GM19467 (cell line): ENCODE measurements around the gene RFXAP.
"Not testable (repeated sequence)": the region's sequence is repeated elsewhere in the genome, so short reads cannot be mapped to it uniquely, and the experiment has no call there.

Experiments
- ATAC-seq: cut with Tn5 transposase; IDR thresholded peaks from one replicate; pipeline ENCODE4 v1.9.1; 2021; ENCODE audit warnings: mild to moderate bottlenecking, moderate library complexity; ENCODE audit not compliant: unreplicated experiment

Gene RFXAP, protein sequence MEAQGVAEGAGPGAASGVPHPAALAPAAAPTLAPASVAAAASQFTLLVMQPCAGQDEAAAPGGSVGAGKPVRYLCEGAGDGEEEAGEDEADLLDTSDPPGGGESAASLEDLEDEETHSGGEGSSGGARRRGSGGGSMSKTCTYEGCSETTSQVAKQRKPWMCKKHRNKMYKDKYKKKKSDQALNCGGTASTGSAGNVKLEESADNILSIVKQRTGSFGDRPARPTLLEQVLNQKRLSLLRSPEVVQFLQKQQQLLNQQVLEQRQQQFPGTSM

DNA sequence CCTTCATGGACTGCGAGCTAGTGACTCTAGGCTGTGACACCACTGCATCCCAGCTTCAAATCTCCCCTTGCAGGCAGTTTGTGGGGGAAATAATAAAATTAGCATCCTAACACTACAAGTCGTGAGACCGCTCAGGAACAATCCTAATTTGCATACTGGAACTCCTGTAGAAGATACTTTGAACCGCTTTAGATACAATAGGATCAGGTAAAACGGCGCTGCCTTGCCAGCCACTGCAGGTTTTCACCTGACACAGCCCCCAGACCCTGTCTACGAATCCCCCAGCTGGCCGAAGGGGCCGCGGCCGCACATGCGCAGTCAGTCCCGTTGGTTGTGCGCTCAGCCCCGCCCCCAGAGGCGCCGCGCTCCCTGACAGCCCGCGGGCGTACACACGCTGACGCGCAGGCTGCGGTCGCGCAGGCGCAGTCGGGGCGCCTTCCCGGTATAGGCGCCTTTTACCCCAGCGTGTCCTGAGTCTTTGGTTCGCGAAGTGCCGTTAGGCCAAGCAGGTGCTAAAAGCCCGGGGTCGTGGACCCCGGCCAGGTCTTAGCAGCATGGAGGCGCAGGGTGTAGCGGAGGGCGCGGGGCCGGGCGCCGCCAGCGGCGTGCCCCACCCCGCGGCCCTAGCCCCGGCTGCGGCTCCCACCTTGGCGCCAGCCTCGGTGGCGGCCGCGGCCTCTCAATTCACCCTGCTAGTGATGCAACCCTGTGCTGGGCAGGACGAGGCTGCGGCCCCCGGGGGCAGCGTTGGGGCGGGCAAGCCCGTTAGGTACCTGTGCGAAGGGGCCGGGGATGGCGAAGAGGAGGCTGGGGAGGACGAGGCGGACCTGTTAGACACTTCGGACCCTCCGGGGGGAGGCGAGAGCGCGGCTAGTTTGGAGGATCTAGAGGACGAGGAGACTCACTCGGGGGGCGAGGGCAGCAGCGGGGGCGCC is at the start of gene RFXAP:
TSS of gene RFXAP (plus strand) at position 419 of the 935 bp plus-strand sequence. CDS start at position 555, 136 bp downstream.
- ATAC-seq = peak; percentile 89

DNA sequence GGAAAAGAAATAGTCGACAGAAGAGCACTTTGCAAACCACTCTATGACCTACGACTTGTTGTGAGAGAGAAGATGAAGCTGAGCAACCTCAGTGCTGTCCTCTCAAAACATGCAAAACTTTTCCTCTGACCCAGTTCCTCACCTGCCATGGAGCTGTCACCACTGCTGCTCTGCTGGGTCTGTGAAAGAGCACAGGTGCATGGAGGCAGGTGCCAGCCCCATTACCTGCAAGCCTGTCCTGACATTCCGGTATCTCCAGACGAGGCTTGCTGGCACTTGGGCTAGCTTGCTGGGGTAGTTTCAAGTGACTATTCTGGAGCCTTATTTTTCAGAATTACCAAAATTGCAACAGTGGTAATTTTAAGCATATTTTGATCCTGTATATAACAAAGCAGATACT is 49.5 kb upstream of the RFXAP start:
- no peak for ATAC-seq

DNA sequence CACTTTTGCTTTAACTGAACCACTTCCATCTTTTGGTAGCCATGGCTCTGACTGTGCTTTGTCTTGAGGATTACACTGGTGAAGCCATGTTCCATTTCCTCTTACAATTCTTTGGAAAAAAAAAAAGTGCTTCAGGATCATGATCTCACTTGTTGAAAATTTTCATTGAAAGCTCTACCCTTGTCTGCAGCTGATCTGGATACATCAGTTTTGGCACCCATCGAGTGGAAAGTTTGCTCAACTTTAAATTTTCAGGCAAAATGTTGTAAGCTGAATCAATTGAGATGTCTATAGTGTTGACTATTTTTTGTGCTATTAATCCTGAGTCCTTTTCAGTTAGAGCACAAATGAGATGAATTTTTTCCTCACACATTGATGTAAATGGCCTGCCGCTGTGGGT is 48.3 kb upstream of the RFXAP start:
- no peak for ATAC-seq

DNA sequence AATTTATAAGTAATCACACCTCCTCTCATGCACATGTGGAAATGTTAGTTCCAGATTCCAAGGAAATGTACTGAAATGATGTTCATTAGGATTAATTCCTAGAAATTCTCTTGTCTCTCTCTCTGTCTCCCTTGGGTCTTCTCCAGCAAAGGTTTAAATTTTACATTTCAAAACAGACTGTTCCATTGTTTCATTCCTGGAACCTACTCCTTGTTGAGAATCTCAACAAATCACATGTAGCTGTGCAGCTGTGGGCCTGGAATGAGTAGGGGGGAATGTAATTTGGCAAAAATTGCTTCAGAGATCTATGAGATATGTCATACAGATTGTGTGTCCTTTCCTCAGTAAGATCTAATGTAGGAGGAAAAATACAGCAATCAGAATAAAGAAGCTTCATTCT is 46.2 kb upstream of the RFXAP start:
- no peak for ATAC-seq

DNA sequence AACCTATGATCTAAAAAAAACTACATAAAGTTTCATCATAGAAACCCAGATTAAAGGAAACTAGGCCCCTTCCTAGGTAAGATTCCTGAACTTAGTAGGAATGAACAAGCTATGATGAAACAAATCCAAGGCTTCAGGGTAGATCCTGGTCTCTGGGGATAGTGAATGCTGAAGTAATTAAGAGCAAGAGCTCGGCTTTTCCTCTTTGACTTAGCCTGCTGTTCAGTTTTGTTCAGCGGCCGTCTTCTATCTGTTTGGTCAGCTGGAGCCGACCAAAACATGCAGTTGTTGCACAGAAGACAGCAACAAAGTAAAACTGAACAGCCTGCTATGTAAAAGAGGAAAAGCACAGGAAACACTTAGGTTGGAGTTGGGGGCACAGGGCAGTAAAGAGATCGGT is 44.1 kb upstream of the RFXAP start:
- no peak for ATAC-seq

DNA sequence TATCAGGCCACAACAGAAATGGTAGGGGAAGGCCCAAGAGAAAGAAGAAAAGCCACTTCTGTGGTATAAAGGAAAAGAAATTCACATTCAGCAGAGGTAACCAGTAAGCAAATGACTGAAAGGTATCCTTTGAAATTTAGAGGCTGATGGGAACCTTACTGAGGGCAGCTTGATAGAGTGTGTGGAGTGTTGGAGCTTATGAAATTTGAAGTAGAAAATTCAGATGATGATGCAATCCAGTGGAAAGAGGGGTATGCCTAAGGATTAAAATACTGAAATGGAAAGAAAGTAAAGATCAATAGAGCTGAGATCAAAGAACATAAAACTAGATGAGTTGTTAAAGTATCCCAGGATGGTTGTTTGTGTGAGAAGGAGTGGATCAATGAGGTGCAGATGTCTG is 42.8 kb upstream of the RFXAP start:
- ATAC-seq = no peak

DNA sequence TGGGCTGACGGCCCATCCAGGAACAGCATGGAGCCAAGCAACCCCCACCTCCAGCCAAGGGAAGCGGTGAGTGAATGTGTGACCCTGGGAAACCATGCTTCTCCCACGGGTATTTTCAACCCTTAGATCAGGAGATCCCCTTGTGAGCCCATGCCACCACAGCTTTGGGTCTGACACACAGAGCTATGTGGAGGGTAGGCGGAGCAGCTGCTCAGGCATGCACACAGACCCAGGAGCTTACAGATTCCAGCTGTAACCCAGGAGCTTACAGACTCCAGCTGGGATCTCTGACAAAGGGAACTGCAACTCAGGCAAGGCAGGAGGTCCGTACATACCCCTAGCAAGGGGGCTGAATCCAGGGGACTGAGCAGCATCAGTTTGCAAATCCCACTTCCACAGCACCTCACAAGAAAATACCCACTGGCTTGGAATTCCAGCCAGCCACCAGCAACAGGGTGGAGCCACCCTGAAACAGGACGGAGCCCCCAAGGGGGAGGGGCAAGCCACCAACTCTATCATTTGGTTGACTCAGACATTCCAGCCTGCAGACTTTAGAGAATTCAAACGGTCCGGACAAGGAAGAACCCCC is 40.8 kb upstream of the RFXAP start:
- ATAC-seq = no peak

DNA sequence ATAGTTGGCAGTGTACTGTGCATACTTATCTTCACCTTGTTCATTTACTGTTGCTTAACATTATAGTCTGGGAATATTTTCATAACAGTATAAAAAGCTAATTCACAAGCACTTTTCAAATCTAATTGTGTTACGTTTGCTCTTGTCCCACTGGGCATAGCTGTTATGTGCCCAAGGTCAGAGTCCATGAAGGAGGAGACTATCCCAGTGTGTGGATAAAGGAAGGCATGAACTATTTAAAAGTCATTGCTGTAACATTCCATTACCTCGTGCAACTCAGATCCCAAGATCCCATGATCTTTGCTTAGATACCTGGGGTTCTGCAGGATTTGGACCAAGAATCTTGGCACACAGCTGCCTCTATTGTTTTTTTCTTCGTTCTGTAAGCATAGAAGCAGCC is 35.1 kb upstream of the RFXAP start:
- no peak for ATAC-seq

DNA sequence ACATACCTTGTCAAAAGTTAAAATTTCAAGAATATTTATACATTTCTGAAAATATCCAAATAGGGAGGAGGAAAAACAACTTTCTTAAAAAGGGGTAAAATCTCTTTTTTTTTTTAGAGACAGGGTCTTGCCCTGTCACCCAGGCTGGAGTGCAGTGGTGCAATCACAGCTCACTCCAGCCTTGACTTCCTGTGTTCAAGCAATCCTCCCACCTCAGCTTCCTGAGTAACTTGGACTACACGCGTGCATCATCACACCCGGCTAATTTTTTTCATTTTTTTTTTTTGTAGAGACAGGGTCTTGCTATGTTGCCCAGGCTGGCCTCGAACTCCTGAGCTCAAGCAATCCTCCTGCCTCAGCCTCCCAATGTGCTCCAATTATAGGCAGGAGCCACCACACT is 32.8 kb upstream of the RFXAP start:
- ATAC-seq = not testable (repeated sequence)

DNA sequence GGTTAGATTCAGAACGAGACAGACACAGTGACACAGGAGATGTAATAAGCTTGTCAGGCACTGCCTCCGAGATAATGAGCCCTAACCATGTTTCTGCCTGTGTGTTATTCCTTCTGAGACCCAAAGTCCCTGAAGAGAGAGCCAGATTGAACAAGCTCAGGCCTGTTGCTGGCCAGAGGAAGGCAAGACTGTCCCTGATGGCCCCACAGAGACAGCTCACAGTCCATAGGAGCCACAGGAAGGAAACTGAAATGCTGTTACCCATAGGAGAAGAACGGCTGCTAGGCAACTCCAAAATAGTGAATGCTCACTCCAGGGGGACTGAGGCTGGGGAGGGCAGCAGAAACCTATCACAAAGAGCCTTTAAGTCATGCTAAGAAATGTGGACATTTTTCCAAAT is 31.8 kb upstream of the RFXAP start:
- no peak for ATAC-seq

DNA sequence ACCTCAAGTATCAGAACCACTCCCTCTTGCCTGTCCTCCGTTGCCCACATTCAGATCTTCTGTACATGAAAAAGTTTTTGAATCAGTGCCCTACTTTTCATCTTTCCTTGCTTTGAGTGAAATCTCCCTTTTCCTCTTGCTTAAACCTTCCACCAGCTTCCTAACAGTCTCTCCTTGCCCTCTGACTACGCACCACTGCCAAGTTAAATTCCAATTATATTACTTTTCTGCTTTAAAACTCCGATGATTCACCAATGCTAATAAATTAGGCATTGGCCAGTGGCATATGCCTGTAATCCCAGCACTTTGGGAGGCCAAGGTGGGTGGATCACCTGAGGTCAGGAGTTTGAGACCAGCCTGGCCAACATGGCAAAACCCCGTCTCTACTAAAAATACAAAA is 30.7 kb upstream of the RFXAP start:
- no peak for ATAC-seq

DNA sequence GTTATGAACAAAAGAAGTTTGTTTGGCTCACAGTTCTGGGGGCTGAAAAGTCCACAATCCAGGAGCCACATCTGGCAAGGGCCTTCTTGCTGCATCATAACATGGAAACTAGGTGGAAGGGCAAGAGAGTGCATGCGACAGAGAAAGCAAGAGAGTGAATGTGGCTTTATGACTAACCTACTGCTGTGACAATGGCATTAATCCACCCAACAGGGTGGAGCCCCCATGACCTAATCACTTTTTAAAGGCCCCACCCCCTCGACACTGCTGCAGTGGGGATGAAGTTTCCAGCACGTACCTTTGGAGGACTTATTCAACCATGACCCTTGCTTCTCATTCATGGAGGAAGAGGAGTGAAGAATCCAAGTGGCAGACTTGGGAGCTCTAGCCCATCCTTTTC is 30.0 kb upstream of the RFXAP start:
- ATAC-seq = no peak

DNA sequence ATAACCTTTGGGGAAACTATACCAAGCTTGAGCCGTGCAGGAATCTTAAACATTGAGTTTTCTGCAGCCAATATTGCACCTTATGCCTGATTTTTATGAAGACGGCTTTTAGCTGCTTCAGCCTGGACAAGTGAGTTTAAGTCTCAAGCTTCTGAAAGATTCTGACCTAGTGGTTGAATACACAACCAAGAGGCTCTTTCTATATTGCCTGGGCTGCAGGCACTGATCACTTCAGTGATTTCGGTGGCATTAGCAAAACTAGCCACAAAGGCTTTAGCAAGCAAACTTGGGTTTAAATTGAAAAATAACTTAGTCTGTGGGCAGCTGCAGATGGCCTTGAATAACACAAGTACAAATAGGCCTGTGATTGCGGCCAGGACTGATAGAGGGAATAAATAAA is 29.3 kb upstream of the RFXAP start:
- ATAC-seq = no peak

DNA sequence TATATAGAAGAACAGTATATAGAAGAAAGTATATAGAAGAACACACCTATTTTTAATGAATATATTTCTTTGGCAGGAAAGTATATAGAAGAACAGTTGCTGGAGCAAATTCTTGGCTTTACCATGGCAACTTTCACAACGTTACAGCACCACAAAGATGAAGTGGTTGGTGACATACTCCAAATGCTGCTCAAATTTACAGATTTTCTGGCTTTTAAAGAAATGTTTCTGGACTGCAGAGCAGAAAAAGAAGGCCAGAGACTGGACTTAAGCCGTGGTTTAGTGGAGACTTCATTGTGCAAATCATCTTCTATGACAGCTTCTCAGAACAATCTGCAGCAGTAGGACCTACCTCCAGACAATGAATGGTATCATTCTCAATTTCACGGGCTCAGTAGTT is 24.3 kb upstream of the RFXAP start:
- no peak for ATAC-seq

DNA sequence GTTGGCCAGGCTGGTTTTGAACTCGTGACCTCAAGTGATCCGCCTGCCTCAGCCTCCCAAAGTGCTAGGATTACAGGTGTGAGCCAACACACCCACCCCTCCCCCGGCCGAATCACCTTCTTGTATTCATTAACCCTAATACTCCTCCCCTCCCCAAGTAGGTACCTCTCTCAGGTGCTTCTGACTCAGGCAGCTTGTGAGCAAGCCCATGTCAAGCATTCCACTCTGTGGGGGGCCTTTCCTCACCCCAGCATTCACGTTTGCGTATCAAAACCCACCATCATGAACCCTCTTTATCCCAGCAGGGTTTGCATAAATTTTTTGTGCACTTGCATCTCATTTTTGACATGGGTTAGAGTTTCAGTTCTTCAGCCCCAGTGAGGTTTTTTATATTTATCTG is 23.6 kb upstream of the RFXAP start:
- ATAC-seq = no peak

DNA sequence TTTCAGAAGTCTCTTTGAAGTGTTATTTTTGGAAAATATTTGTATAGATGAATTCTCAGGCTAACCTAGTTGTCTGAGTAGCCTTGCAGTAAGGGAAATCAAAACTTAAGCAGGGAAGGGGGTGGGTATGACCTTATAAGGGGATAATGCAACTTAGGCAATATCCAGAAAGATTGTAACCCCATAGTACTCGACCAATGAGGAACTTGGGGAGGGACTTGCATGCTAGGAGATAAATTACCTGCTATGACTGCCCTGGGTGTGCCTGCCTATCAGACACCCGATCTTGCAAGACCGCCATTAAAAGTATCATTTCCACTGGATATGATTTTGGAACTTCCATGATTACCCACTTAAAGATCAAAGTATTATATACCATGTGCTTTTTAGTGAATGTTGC is 23.0 kb upstream of the RFXAP start:
- no peak for ATAC-seq

DNA sequence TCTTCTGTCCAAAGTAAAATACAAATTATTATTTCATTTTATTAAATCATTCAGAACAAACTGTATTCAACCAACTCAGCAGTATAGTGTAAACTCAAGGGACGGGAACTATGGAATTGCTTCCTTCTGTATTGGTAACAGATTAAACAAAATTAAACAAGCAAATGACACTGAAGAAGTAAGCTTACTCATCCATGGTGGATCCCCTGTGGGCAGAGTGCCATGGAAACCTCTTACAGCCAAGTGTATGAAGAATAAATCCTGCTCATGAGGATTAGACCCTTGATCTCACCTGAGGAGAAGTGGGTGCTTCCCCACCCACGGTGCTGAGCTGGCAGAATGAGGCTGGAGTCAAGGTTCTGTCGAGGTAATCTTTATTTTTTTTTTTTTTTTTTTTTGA is 18.0 kb upstream of the RFXAP start:
- no peak for ATAC-seq

DNA sequence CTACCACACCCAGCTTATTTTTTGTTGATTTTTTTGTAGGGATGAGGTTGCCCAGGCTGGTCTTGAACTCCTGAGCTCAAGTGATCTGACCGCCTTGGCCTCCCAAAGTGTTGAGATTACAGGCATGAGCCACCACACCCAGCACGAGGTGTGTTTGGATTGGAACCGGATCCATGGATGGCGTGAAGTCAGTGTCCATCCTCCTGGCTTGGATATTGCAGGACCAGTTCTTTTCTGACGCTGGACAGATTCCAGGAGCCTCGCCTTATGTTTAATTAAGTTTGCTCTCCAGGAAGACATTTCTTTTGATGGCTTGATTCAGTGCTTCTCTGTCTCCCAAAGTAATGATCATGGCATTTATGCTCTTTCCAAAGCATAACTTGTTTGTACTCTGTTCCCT is 14.4 kb upstream of the RFXAP start:
- ATAC-seq = no peak

DNA sequence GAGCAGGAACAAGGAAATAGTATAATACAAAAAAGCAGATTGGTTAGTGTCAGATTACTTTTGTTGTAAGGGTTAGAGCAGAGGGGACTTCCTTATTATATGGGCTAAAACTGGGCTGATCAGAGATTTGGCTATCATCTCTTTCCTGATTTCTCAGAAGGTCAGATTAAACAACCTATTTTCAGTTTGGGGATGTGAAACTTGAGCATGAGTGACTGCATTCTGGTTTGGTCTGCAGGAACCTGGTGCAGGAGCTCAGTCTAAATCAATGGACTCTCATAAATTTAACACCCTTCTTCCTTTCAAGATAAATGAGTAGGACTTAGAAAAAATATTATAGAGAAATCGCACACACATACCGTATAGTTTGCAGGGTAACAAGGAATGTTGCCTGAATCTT is 12.9 kb upstream of the RFXAP start:
- ATAC-seq = no peak

DNA sequence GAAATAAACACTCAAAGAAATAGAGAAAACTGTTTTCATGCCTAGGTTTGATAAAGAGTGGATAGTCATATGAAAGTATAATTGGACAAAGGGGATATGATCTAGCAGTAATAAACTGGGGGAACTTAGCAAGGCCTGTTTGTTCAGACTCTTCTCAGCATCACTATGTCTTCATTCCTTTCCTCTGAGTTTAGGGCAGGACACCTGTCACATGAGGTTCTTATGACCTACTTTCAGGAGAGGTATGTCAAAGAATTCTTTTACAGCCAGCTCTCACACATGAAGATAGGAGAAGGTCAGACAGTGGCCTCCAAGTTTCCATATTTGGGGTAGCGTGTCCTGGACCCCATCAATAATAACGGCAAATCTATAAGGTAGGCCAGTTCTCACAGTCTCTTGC is 11.4 kb upstream of the RFXAP start:
- ATAC-seq = no peak

DNA sequence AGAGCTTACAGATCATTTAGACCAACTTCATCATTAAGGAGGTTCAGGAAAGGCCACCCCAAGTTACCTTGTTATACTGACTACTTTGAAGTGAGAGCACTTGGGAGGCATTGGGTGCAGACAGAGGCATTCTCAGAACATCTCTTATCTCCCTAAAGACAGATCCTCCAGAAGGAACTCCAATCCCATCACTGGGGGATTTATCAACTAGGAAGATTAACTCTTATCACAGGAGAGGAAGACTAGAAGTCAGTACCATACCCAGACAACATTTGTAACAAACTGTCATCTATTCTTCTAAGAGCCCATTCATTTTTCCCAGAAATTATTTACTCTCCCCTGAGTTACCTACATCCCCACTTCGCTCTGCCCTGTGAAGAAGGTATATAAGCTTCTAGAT is 5.8 kb upstream of the RFXAP start:
- ATAC-seq = no peak

DNA sequence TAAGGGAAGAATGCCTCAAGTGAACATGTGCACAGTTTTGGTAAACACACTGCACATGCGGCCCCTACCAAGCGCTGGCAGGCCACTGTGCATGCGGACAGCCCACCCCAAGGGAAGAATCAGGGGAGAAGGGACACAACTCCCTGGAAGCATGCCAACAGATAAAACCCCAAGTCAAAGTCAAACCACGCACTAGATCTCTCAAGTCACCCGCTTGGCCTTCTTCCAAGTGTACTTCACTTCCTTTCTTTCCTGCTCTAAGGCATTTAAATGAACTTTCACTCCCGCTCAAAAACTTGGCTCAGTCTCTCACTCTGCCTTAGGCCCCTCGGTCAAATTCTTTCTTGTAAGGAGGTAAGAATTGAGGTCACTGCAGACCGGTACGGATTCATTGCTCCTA is 4.6 kb upstream of the RFXAP start:
- no peak for ATAC-seq
